ENCODE measurements around the gene ZDHHC13. TPM values are rescaled to one million over a fixed set of nuclear protein-coding genes. Genes with fewer than 3 reads are reported as not detected.

ZDHHC13 gene
- total and polyA plus RNA-seq, 2 of the 4 experiments (the other 2 are of a cell fraction): 7.2 to 15.1 TPM

- Histone ChIP-seq H2BK20ac (ENCODE audit: low read depth, low read length) (no peak overlapping the region), H3K4me2 (ENCODE audit: low read depth, low read length) (no peak overlapping the region), H3K27me3 (ENCODE audit: control insufficient read depth, insufficient read depth, low read length) (peaks cover 14% of the 10 kb centered on the region), H3K4ac (ENCODE audit: low read depth, low read length) (no peak overlapping the region), H2BK15ac (ENCODE audit: low read depth, low read length) (no peak overlapping the region), H4K8ac (ENCODE audit: low read depth in 2 of 2, low read length in 2 of 2) (no peak overlapping the region), H3K9me3 (ENCODE audit: control insufficient read depth, insufficient read depth, low read length) (no peaks in the 10 kb centered on the region), H3K36me3 (ENCODE audit: control insufficient read depth, insufficient read depth, low read length) (no peaks in the 10 kb centered on the region), H3K79me1 (ENCODE audit: low read depth in 1 of 2, low read length in 2 of 2) (no peaks in the 10 kb centered on the region), H3K14ac (replicated peaks; ENCODE audit: low read depth, low read length) (no peak overlapping the region), H4K20me1 (ENCODE audit: insufficient read depth, low read length) (no peaks in the 10 kb centered on the region), H3K9ac (ENCODE audit: low read depth, low read length) (no peak overlapping the region), H3K9me1 (ENCODE audit: insufficient read depth, low read length) (no peaks in the 10 kb centered on the region), H4K91ac (ENCODE audit: insufficient read depth, low read depth, low read length) (no peak overlapping the region), H2AK9ac (replicated peaks; ENCODE audit: low read depth, low read length, poor library complexity) (no peak overlapping the region), H2AK5ac (ENCODE audit: low read depth, low read length) (no peak overlapping the region), H3K27ac (ENCODE audit: insufficient read depth, low read length) (no peak overlapping the region), H3K18ac (ENCODE audit: low read depth, low read length) (no peak overlapping the region), H3K56ac (ENCODE audit: extremely low read depth, insufficient read depth, low read length) (no peak overlapping the region), H2AFZ (replicated peaks; ENCODE audit: low read length, poor library complexity) (no peak overlapping the region), H2BK5ac (ENCODE audit: low read depth, low read length, poor library complexity, severe bottlenecking) (no peak overlapping the region), H3K4me3 (ENCODE audit: insufficient read depth, low read depth, low read length) (no peak overlapping the region), H3K23ac (ENCODE audit: low read depth, low read length) (no peak overlapping the region), H2BK120ac (ENCODE audit: low read depth, low read length) (no peak overlapping the region), H4K5ac (ENCODE audit: low read depth, low read length) (no peak overlapping the region), H3K4me1 (ENCODE audit: control insufficient read depth, insufficient read depth, low read length) (peaks cover 4% of the 10 kb centered on the region; the same call in 1 of the 2 replicates)
- in situ Hi-C loops (cut with MboI; ENCODE audit: low sequenced_read_pairs): no loop called here
- dilution Hi-C loops (cut with HindIII; ENCODE audit: low sequenced_read_pairs, unreplicated experiment): no loop called here
- TF ChIP-seq SMC3 (IDR thresholded peaks at IDR 0.05; ENCODE audit: low read depth, low read length) (no peak), RFX5 (IDR thresholded peaks at IDR 0.05; ENCODE audit: low read depth, low read length) (no peak), CHD1 (IDR thresholded peaks at IDR 0.05; ENCODE audit: low read depth, low read length) (no peak), MAFK (IDR thresholded peaks at IDR 0.05; ENCODE audit: low read depth, low read length) (no peak), CEBPB (IDR thresholded peaks at IDR 0.05; ENCODE audit: low read depth, low read length) (no peak), NFE2L2 (IDR thresholded peaks at IDR 0.05; ENCODE audit: low read depth, low read length) (no peak), BHLHE40 (IDR thresholded peaks at IDR 0.05; ENCODE audit: low read depth, low read length) (no peak), CTCF (conservative IDR thresholded peaks at IDR 0.05; ENCODE audit: low read depth, low read length) (no peak), POLR2A (IDR thresholded peaks at IDR 0.05; ENCODE audit: low read depth, low read length) (no peak), RCOR1 (IDR thresholded peaks at IDR 0.05; ENCODE audit: insufficient replicate concordance, low read length) (no peak), FOS (IDR thresholded peaks at IDR 0.05; ENCODE audit: low read depth, low read length) (no peak), USF2 (IDR thresholded peaks at IDR 0.05; ENCODE audit: low read depth, low read length) (no peak), RAD21 (IDR thresholded peaks at IDR 0.05; ENCODE audit: low read length) (no peak), MXI1 (IDR thresholded peaks at IDR 0.05; ENCODE audit: borderline replicate concordance, low read depth, low read length) (no peak), ELK1 (IDR thresholded peaks at IDR 0.05; ENCODE audit: borderline replicate concordance, low read depth, low read length) (no peak), MAZ (IDR thresholded peaks at IDR 0.05; ENCODE audit: borderline replicate concordance, low read depth, low read length) (no peak)
- no CpG with 5 or more reads among the region's 5 CpGs for WGBS, 2 experiments (ENCODE audit: extremely low coverage in 2 of 2, insufficient read length in 1 of 2)
- ATAC-seq (ENCODE audit: low read depth): no peak
- POLR2A ChIA-PET (ENCODE audit: unreplicated experiment): no interaction called here
- no peak for DNase-seq
- intact Hi-C loops (cut with micrococcal nuclease): no loop called here
- no TSS peak for BruUV-seq (replicated peaks)
- CTCF ChIA-PET: no interaction called here
These were observed 87.9 kb downstream of the ZDHHC13 start for GRCh38 chr11:19204836-19205235.
